ENCODE measurements around the gene FAM200C. TPM values are rescaled to one million over a fixed set of nuclear protein-coding genes. Genes with fewer than 3 reads are reported as not detected.

The FAM200C gene
- total and polyA plus RNA-seq, 5 donors from 2014 or later, result 0.17 to 0.37 (median 0.35) TPM; not detected in 1

- H3K4me3 ChIP-seq (ENCODE audit: low read depth, low read length), result no peak overlapping the region
- ATAC-seq (ENCODE audit: low read depth in 2 of 2), result no peak
- H3K4me1 ChIP-seq (ENCODE audit: control insufficient read depth, insufficient read depth, low read length, poor library complexity, severe bottlenecking), result no peaks in the 10 kb centered on the region
- DNase-seq, result no peak
- H3K27ac Mint-ChIP-seq, result no peak overlapping the region
- peaks cover 13% of the 10 kb centered on the region for H3K27me3 Mint-ChIP-seq
- H3K9me3 Mint-ChIP-seq, result peaks cover 0 to 1% (median 0%) of the 10 kb centered on the region in 7 donors
- no peaks in the 10 kb centered on the region for H3K36me3 Mint-ChIP-seq
- H3K27ac ChIP-seq (ENCODE audit: insufficient read depth, low read length, poor library complexity, severe bottlenecking), result no peak overlapping the region
- no peaks in the 10 kb centered on the region for H3K9me3 ChIP-seq (ENCODE audit: control insufficient read depth in 2 of 2, low read length in 2 of 2)
- H3K4me1 Mint-ChIP-seq, result no peaks in the 10 kb centered on the region
- H3K27me3 ChIP-seq (ENCODE audit: control insufficient read depth, insufficient read depth, low read length), result no peaks in the 10 kb centered on the region
- no peak overlapping the region for H3K4me3 Mint-ChIP-seq
- no peaks in the 10 kb centered on the region for H3K36me3 ChIP-seq (ENCODE audit: control insufficient read depth, insufficient read depth, low read length)
Measured at GRCh38 chr5:160357861-160358411, 41.9 kb downstream of the FAM200C start.

- H3K27me3 ChIP-seq (ENCODE audit: control insufficient read depth, insufficient read depth, low read length), result no peaks in the 10 kb centered on the region
- peaks cover 13% of the 10 kb centered on the region for H3K27me3 Mint-ChIP-seq
- no peak for ATAC-seq (ENCODE audit: low read depth in 2 of 2)
- H3K9me3 ChIP-seq (ENCODE audit: control insufficient read depth in 2 of 2, low read length in 2 of 2), result no peaks in the 10 kb centered on the region
- no peaks in the 10 kb centered on the region for H3K36me3 Mint-ChIP-seq
- no peak overlapping the region for H3K27ac ChIP-seq (ENCODE audit: insufficient read depth, low read length, poor library complexity, severe bottlenecking)
- no peaks in the 10 kb centered on the region for H3K4me1 Mint-ChIP-seq
- H3K4me1 ChIP-seq (ENCODE audit: control insufficient read depth, insufficient read depth, low read length, poor library complexity, severe bottlenecking), result no peaks in the 10 kb centered on the region
- no peak for DNase-seq
- H3K27ac Mint-ChIP-seq, result no peak overlapping the region
- H3K9me3 Mint-ChIP-seq, result peaks cover 0 to 1% (median 0%) of the 10 kb centered on the region in 7 donors
- no peak overlapping the region for H3K4me3 ChIP-seq (ENCODE audit: low read depth, low read length)
- H3K36me3 ChIP-seq (ENCODE audit: control insufficient read depth, insufficient read depth, low read length), result no peaks in the 10 kb centered on the region
- H3K4me3 Mint-ChIP-seq, result no peak overlapping the region
Measured at GRCh38 chr5:160357394-160357793, 42.5 kb downstream of the FAM200C start.

- Histone ChIP-seq H3K27me3 (ENCODE audit: control insufficient read depth, insufficient read depth, low read length) (no peaks in the 10 kb centered on the region), H3K36me3 (ENCODE audit: control insufficient read depth, insufficient read depth, low read length) (no peaks in the 10 kb centered on the region), H3K9me3 (ENCODE audit: control insufficient read depth in 2 of 2, low read length in 2 of 2) (no peaks in the 10 kb centered on the region), H3K4me3 (ENCODE audit: low read depth, low read length) (no peak overlapping the region), H3K27ac (ENCODE audit: insufficient read depth, low read length, poor library complexity, severe bottlenecking) (no peak overlapping the region), H3K4me1 (ENCODE audit: control insufficient read depth, insufficient read depth, low read length, poor library complexity, severe bottlenecking) (no peaks in the 10 kb centered on the region)
- Mint-ChIP-seq H3K27me3 (peaks cover 17% of the 10 kb centered on the region), H3K9me3 (peaks cover 0 to under 1% (median 0%) of the 10 kb centered on the region in 7 donors), H3K4me3 (no peak overlapping the region), H3K36me3 (no peaks in the 10 kb centered on the region), H3K4me1 (no peaks in the 10 kb centered on the region), H3K27ac (no peak overlapping the region)
- DNase-seq (no peak), ATAC-seq (ENCODE audit: low read depth in 2 of 2) (no peak)
Measured at GRCh38 chr5:160356550-160357347, 43.1 kb downstream of the FAM200C start.

- no peaks in the 10 kb centered on the region for H3K27me3 ChIP-seq (ENCODE audit: control insufficient read depth, insufficient read depth, low read length)
- Mint-ChIP-seq H3K4me1 (no peaks in the 10 kb centered on the region), H3K27me3 (peaks cover 8% of the 10 kb centered on the region), H3K4me3 (no peak overlapping the region), H3K36me3 (no peaks in the 10 kb centered on the region), H3K27ac (no peak overlapping the region), H3K9me3 (no peaks in the 10 kb centered on the region)
- H3K4me3 ChIP-seq (ENCODE audit: low read depth, low read length), result no peak overlapping the region
- DNase-seq (no peak), ATAC-seq (ENCODE audit: low read depth in 2 of 2) (no peak)
- no peaks in the 10 kb centered on the region for H3K9me3 ChIP-seq (ENCODE audit: control insufficient read depth in 2 of 2, low read length in 2 of 2)
- no peaks in the 10 kb centered on the region for H3K36me3 ChIP-seq (ENCODE audit: control insufficient read depth, insufficient read depth, low read length)
- no peaks in the 10 kb centered on the region for H3K4me1 ChIP-seq (ENCODE audit: control insufficient read depth, insufficient read depth, low read length, poor library complexity, severe bottlenecking)
- H3K27ac ChIP-seq (ENCODE audit: insufficient read depth, low read length, poor library complexity, severe bottlenecking), result no peak overlapping the region
Measured at GRCh38 chr5:160354666-160355065, 45.2 kb downstream of the FAM200C start.

GRCh38 chr5:160353379-160353778, 46.5 kb downstream of the FAM200C start:
- H3K27ac Mint-ChIP-seq, result no peak overlapping the region
- H3K4me1 ChIP-seq (ENCODE audit: control insufficient read depth, insufficient read depth, low read length, poor library complexity, severe bottlenecking), result no peaks in the 10 kb centered on the region
- H3K4me1 Mint-ChIP-seq, result no peaks in the 10 kb centered on the region
- DNase-seq, result no peak
- H3K4me3 Mint-ChIP-seq, result no peak overlapping the region
- no peaks in the 10 kb centered on the region for H3K36me3 Mint-ChIP-seq
- no peaks in the 10 kb centered on the region for H3K9me3 ChIP-seq (ENCODE audit: control insufficient read depth in 2 of 2, low read length in 2 of 2)
- no peaks in the 10 kb centered on the region for H3K27me3 ChIP-seq (ENCODE audit: control insufficient read depth, insufficient read depth, low read length)
- no peaks in the 10 kb centered on the region for H3K9me3 Mint-ChIP-seq
- H3K4me3 ChIP-seq (ENCODE audit: low read depth, low read length), result no peak overlapping the region
- no peak overlapping the region for H3K27ac ChIP-seq (ENCODE audit: insufficient read depth, low read length, poor library complexity, severe bottlenecking)
- H3K27me3 Mint-ChIP-seq, result peaks cover 4% of the 10 kb centered on the region
- no peaks in the 10 kb centered on the region for H3K36me3 ChIP-seq (ENCODE audit: control insufficient read depth, insufficient read depth, low read length)
- no peak for ATAC-seq (ENCODE audit: low read depth in 2 of 2)

GRCh38 chr5:160352308-160352707, 47.5 kb downstream of the FAM200C start:
- Histone ChIP-seq H3K36me3 (ENCODE audit: control insufficient read depth, insufficient read depth, low read length) (no peaks in the 10 kb centered on the region), H3K9me3 (ENCODE audit: control insufficient read depth in 2 of 2, low read length in 2 of 2) (no peaks in the 10 kb centered on the region), H3K4me1 (ENCODE audit: control insufficient read depth, insufficient read depth, low read length, poor library complexity, severe bottlenecking) (no peaks in the 10 kb centered on the region), H3K27me3 (ENCODE audit: control insufficient read depth, insufficient read depth, low read length) (no peaks in the 10 kb centered on the region), H3K27ac (ENCODE audit: insufficient read depth, low read length, poor library complexity, severe bottlenecking) (no peak overlapping the region), H3K4me3 (ENCODE audit: low read depth, low read length) (no peak overlapping the region)
- H3K4me3 Mint-ChIP-seq, result no peak overlapping the region
- H3K9me3 Mint-ChIP-seq, result no peaks in the 10 kb centered on the region
- no peaks in the 10 kb centered on the region for H3K36me3 Mint-ChIP-seq
- peaks cover 4% of the 10 kb centered on the region for H3K27me3 Mint-ChIP-seq
- no peak overlapping the region for H3K27ac Mint-ChIP-seq
- DNase-seq (no peak), ATAC-seq (ENCODE audit: low read depth in 2 of 2) (no peak)
- H3K4me1 Mint-ChIP-seq, result no peaks in the 10 kb centered on the region

- no peak overlapping the region for H3K27ac Mint-ChIP-seq
- Histone ChIP-seq H3K9me3 (ENCODE audit: control insufficient read depth in 2 of 2, low read length in 2 of 2) (no peaks in the 10 kb centered on the region), H3K4me3 (ENCODE audit: low read depth, low read length) (no peak overlapping the region), H3K36me3 (ENCODE audit: control insufficient read depth, insufficient read depth, low read length) (no peaks in the 10 kb centered on the region), H3K27ac (ENCODE audit: insufficient read depth, low read length, poor library complexity, severe bottlenecking) (no peak overlapping the region), H3K4me1 (ENCODE audit: control insufficient read depth, insufficient read depth, low read length, poor library complexity, severe bottlenecking) (peaks cover 5% of the 10 kb centered on the region), H3K27me3 (ENCODE audit: control insufficient read depth, insufficient read depth, low read length) (no peaks in the 10 kb centered on the region)
- no peaks in the 10 kb centered on the region for H3K36me3 Mint-ChIP-seq
- peaks cover 4% of the 10 kb centered on the region for H3K27me3 Mint-ChIP-seq
- no peak for ATAC-seq (ENCODE audit: low read depth in 2 of 2)
- H3K9me3 Mint-ChIP-seq, result no peaks in the 10 kb centered on the region
- H3K4me3 Mint-ChIP-seq, result no peak overlapping the region
- no peak for DNase-seq
- peaks cover 0 to 4% (median 0%) of the 10 kb centered on the region in 4 donors for H3K4me1 Mint-ChIP-seq
Measured at GRCh38 chr5:160349935-160350303, 49.9 kb downstream of the FAM200C start.

Data from CD4-positive, CD25-positive, alpha-beta regulatory T cell (primary cell).